Brain microvascular endothelial cell (primary cell): ENCODE data around the gene DAP.
"Not testable (repeated sequence)": the region's sequence is repeated elsewhere in the genome, so short reads cannot be mapped to it uniquely, and the experiment has no call there.

Experiments used
- DNase-seq: peaks from one replicate; pipeline ENCODE4 v3.0.0-alpha.2; 2020
- H3K27ac ChIP-seq: fragments of 250-450 bp; sonication (Bioruptor Pico); 2 replicates; pipeline ENCODE4 v1.5.1; 2020; ENCODE audit warnings: mild to moderate bottlenecking, moderate library complexity
- H3K27me3 ChIP-seq: fragments of 250-450 bp; sonication (Bioruptor Pico); replicated peaks from 2 replicates; pipeline ENCODE4 v1.5.1; 2020; ENCODE audit warnings: mild to moderate bottlenecking
- H3K36me3 ChIP-seq: fragments of 250-450 bp; sonication (Bioruptor Pico); replicated peaks from 2 replicates; pipeline ENCODE4 v1.5.1; 2020; ENCODE audit warnings: mild to moderate bottlenecking
- H3K4me3 ChIP-seq: 2 replicates; pipeline ENCODE4 v1.5.1; 2011; ENCODE audit warnings: low read depth, mild to moderate bottlenecking, control low read depth, low read length, moderate library complexity
- CTCF ChIP-seq: IDR thresholded peaks from 2 replicates; pipeline ENCODE4 v1.5.1; 2011; ENCODE audit warnings: low read depth, mild to moderate bottlenecking, moderate library complexity, low read length, control low read depth, inconsistent platforms; ENCODE audit errors: missing control alignments
- in situ Hi-C: cut with HindIII; loops from 2 replicates; pipeline ENCODE4 v1.10.0; 2017; ENCODE audit warnings: low sequenced_read_pairs, low pct_ligation_motif_present

DAP gene

GRCh38 chr5:10665799-10666198, 95.2 kb downstream of the DAP start:
- TF ChIP-seq CTCF = no peak
- no peaks in the 10 kb centered on the region for H3K27me3 ChIP-seq
- H3K36me3 ChIP-seq = no peaks in the 10 kb centered on the region
- no peak overlapping the region for H3K27ac ChIP-seq
- in situ Hi-C loops = no loop called here
- no peak for DNase-seq
- H3K4me3 ChIP-seq = no peak overlapping the region

GRCh38 chr5:10664180-10664769, 96.8 kb downstream of the DAP start:
- H3K4me3 ChIP-seq, in situ Hi-C loops, H3K36me3 ChIP-seq, H3K27ac ChIP-seq, H3K27me3 ChIP-seq: not testable (repeated sequence)
- peak; percentile 22 for DNase-seq

GRCh38 chr5:10663489-10664179, 97.4 kb downstream of the DAP start:
- H3K27me3 ChIP-seq = no peaks in the 10 kb centered on the region
- no peak overlapping the region for H3K27ac ChIP-seq
- no peak for TF ChIP-seq CTCF
- in situ Hi-C loops = no loop called here
- no peak for DNase-seq
- H3K36me3 ChIP-seq = no peaks in the 10 kb centered on the region
- H3K4me3 ChIP-seq = no peak overlapping the region

- in situ Hi-C loops = no loop called here
- no peak for TF ChIP-seq CTCF
- H3K36me3 ChIP-seq = no peaks in the 10 kb centered on the region
These were observed 98.2 kb downstream of the DAP start for GRCh38 chr5:10662661-10663488.

GRCh38 chr5:10662083-10662482, 99.0 kb downstream of the DAP start:
- Histone ChIP-seq H3K36me3 (no peaks in the 10 kb centered on the region), H3K4me3 (no peak overlapping the region)
- in situ Hi-C loops = no loop called here

More at GRCh38 chr5:10662661-10663488, 98.2 kb downstream of the DAP start:
- Histone ChIP-seq H3K27me3 (no peaks in the 10 kb centered on the region), H3K4me3 (no peak overlapping the region), H3K27ac (no peak overlapping the region)
- no peak for DNase-seq

More at GRCh38 chr5:10662083-10662482, 99.0 kb downstream of the DAP start:
- no peak for TF ChIP-seq CTCF
- no peaks in the 10 kb centered on the region for H3K27me3 ChIP-seq
- DNase-seq = no peak
- no peak overlapping the region for H3K27ac ChIP-seq
